Islet precursor cell (in vitro differentiated cells): Measurements from ENCODE around the gene NTRK1.

Experiments used
- DNase-seq: peaks from one replicate; pipeline ENCODE4 v3.0.0-alpha.2; 2018

Gene NTRK1

GRCh38 chr1:156858959-156859522 is 1.6 kb upstream of the NTRK1 start, which contains the start of gene INSRR:
TSS of gene INSRR (minus strand) at chr1:156859117. CDS start at chr1:156858621, 496 bp downstream.
- DNase-seq, result no peak

- DNase-seq, result no peak
These were observed 1.0 kb upstream of the NTRK1 start for GRCh38 chr1:156859523-156860112.

- DNase-seq, result peak; percentile 78
These were observed 495 bp upstream of the NTRK1 start for GRCh38 chr1:156860113-156860627.

GRCh38 chr1:156862584-156862983 is 1.9 kb downstream of the NTRK1 start:
- no peak for DNase-seq

- peak; percentile 81 for DNase-seq
These were observed 2.4 kb downstream of the NTRK1 start for GRCh38 chr1:156862997-156863599.

GRCh38 chr1:156863631-156864030 is 3.0 kb downstream of the NTRK1 start:
- DNase-seq, result no peak

GRCh38 chr1:156864796-156865195 is 4.1 kb downstream of the NTRK1 start:
- no peak for DNase-seq

GRCh38 chr1:156865258-156865657 is 4.6 kb downstream of the NTRK1 start:
- DNase-seq, result no peak

- no peak for DNase-seq
These were observed 5.2 kb downstream of the NTRK1 start for GRCh38 chr1:156865865-156866248.

GRCh38 chr1:156866249-156866909 is 5.7 kb downstream of the NTRK1 start:
- no peak for DNase-seq

- DNase-seq, result no peak
These were observed 7.7 kb downstream of the NTRK1 start for GRCh38 chr1:156868341-156868740.

GRCh38 chr1:156869455-156869854 is 8.8 kb downstream of the NTRK1 start:
- no peak for DNase-seq

GRCh38 chr1:156873659-156874058 is 13.0 kb downstream of the NTRK1 start:
- no peak for DNase-seq

- DNase-seq, result no peak
These were observed 13.5 kb downstream of the NTRK1 start for GRCh38 chr1:156874142-156874541.

- DNase-seq, result no peak
These were observed 14.1 kb downstream of the NTRK1 start for GRCh38 chr1:156874572-156875340.

GRCh38 chr1:156875341-156875615 is 14.6 kb downstream of the NTRK1 start:
- DNase-seq, result no peak

- DNase-seq, result peak; percentile 80
These were observed 15.6 kb downstream of the NTRK1 start for GRCh38 chr1:156876281-156876680.

GRCh38 chr1:156877433-156878170 is 16.9 kb downstream of the NTRK1 start:
- DNase-seq, result no peak

- DNase-seq, result no peak
These were observed 19.2 kb downstream of the NTRK1 start for GRCh38 chr1:156879876-156880275.

- DNase-seq, result no peak
These were observed 19.8 kb downstream of the NTRK1 start for GRCh38 chr1:156880473-156880872.

GRCh38 chr1:156881101-156881500 is 20.4 kb downstream of the NTRK1 start:
- no peak for DNase-seq

- no peak for DNase-seq
These were observed 21.0 kb downstream of the NTRK1 start for GRCh38 chr1:156881663-156882062.

GRCh38 chr1:156882543-156882942 is 21.9 kb downstream of the NTRK1 start:
- DNase-seq, result no peak
